AG04449 (cell line): ENCODE data around the gene RIT1.

Experiments used
- CTCF ChIA-PET: fragments of 350-600 bp; formaldehyde crosslinking; extraction: SDS; loops from one replicate; lab custom pipeline; 2021; ENCODE audit warnings: antibody characterized with exemption; lab: Yijun Ruan, JAX
- POLR2A ChIA-PET: fragments of 400-600, 350-600 bp; formaldehyde crosslinking; extraction: SDS; loops from one replicate; lab custom pipeline; 2020; ENCODE audit warnings: antibody characterized with exemption, inconsistent platforms; lab: Yijun Ruan, JAX
- DNase-seq: peaks from one replicate; pipeline ENCODE4 v3.0.0-alpha.2; 2010; ENCODE audit warnings: low read depth, low spot score
- H3K4me3 ChIP-seq: 2 replicates; pipeline ENCODE4 v1.5.1; 2011; ENCODE audit warnings: low read depth, mild to moderate bottlenecking, control low read depth, low read length
- TF ChIP-seq, protein P1 (sequence below): IDR thresholded peaks from one replicate; pipeline ENCODE4 v1.5.1; 2011; ENCODE audit warnings: mild to moderate bottlenecking, moderate library complexity, low read length, control low read depth, inconsistent platforms; ENCODE audit not compliant: insufficient read depth; ENCODE audit errors: missing control alignments

RIT1 gene, protein sequence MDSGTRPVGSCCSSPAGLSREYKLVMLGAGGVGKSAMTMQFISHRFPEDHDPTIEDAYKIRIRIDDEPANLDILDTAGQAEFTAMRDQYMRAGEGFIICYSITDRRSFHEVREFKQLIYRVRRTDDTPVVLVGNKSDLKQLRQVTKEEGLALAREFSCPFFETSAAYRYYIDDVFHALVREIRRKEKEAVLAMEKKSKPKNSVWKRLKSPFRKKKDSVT

GRCh38 chr1:155911156-155912055 is at the start of gene RIT1:
Gene RIT1 (minus strand): TSS chr1:155911349. CDS start chr1:155910761, 588 bp downstream.
- CTCF ChIA-PET, result interaction anchor here (1.2 to 1.3 kb wide), 2 partner anchors 51 to 78 kb away, joined by 3 read pairs; no protein-coding TSS in a partner anchor
- TF ChIP-seq, protein P1, sequence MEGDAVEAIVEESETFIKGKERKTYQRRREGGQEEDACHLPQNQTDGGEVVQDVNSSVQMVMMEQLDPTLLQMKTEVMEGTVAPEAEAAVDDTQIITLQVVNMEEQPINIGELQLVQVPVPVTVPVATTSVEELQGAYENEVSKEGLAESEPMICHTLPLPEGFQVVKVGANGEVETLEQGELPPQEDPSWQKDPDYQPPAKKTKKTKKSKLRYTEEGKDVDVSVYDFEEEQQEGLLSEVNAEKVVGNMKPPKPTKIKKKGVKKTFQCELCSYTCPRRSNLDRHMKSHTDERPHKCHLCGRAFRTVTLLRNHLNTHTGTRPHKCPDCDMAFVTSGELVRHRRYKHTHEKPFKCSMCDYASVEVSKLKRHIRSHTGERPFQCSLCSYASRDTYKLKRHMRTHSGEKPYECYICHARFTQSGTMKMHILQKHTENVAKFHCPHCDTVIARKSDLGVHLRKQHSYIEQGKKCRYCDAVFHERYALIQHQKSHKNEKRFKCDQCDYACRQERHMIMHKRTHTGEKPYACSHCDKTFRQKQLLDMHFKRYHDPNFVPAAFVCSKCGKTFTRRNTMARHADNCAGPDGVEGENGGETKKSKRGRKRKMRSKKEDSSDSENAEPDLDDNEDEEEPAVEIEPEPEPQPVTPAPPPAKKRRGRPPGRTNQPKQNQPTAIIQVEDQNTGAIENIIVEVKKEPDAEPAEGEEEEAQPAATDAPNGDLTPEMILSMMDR, result no peak
- H3K4me3 ChIP-seq, result peak within 1 kb of the TSS; percentile 90
- DNase-seq, result no peak
- POLR2A ChIA-PET, result interaction anchor here (1.4 to 1.5 kb wide), 2 partner anchors 18 to 55 kb away, joined by 3 to 6 read pairs; partner anchors contain the start of gene GON4L

GRCh38 chr1:155960081-155960745 is 49.1 kb upstream of the RIT1 start:
- POLR2A ChIA-PET, result interaction anchor here (4.9 kb wide), 1 partner anchor 16 kb away, joined by 58 read pairs; the partner anchor contains the start of gene ARHGEF2
- TF ChIP-seq, protein P1, result no peak

GRCh38 chr1:155957411-155957915 is 46.3 kb upstream of the RIT1 start:
- ChIA-PET CTCF (interaction anchor here (0.9 to 4.3 kb wide), 4 partner anchors 9 to 32 kb away, joined by 3 to 30 read pairs (median 5); no protein-coding TSS in a partner anchor), POLR2A (interaction anchor here (0.5 to 1.9 kb wide), 3 partner anchors 10 to 21 kb away, joined by 3 to 6 read pairs (median 4); partner anchors contain the start of gene ARHGEF2)
- TF ChIP-seq, protein P1, result no peak
- no peak for DNase-seq
- no peak overlapping the region for H3K4me3 ChIP-seq

More at GRCh38 chr1:155960081-155960745, 49.1 kb upstream of the RIT1 start:
- CTCF ChIA-PET, result interaction anchor here (0.9 to 3.4 kb wide), 5 partner anchors 15 to 50 kb away, joined by 3 to 33 read pairs (median 3); no protein-coding TSS in a partner anchor
- DNase-seq, result no peak
- H3K4me3 ChIP-seq, result no peak overlapping the region

DNA sequence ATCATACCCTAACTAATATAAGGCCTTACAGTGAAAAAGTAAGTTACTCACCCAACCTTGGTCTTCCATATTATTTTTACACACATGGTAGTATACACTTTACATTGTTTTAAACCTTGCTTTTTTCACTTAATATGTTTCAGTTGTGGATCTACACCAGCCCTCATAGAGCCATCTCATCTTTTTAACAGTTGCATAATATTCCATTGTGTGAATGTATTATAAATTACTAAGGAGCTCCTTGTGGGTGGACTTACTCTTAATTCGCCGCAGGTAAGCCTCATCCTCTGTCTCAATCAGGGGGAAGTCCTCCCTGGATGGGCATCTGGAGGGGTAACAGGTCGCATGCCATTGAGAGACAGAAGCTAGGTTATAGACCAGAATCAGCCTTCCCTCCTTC is 43.5 kb upstream of the RIT1 start:
- CTCF ChIA-PET, result interaction anchor here (0.8 to 4.3 kb wide), 5 partner anchors 10 to 111 kb away, joined by 4 to 30 read pairs (median 4); no protein-coding TSS in a partner anchor
- DNase-seq, result no peak
- H3K4me3 ChIP-seq, result no peak overlapping the region
- TF ChIP-seq, protein P1, result no peak
- POLR2A ChIA-PET, result interaction anchor here (1.0 kb wide), 1 partner anchor 13 kb away, joined by 4 read pairs; no protein-coding TSS in a partner anchor

DNA sequence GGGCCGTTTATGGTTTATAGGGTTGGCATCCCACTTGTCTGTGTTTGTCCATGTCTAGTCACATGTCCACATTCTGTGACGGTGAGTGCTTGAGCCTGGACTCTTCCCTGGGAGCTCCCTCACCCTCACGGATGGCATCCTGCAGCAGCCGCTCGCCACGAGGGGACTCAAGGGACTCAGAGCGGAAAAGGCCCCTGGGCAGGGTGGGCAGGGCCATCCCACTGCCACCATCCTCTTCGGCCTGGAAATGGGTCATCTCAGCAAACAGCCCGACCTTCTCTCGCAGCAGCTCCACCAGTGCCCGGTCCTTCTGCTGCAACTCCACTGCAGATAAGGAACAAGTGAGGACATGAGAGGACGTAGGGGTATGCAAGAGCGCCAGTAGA is 41.3 kb upstream of the RIT1 start:
- H3K4me3 ChIP-seq, result no peak overlapping the region
- no peak for DNase-seq
- ChIA-PET POLR2A (interaction anchor here (1.9 kb wide), 1 partner anchor 10 kb away, joined by 6 read pairs; no protein-coding TSS in a partner anchor), CTCF (interaction anchor here (1.2 kb wide), 1 partner anchor 15 kb away, joined by 3 read pairs; no protein-coding TSS in a partner anchor)
- TF ChIP-seq, protein P1, result no peak
